T-helper 22 cell (primary cell): ENCODE results near the gene CLCNKB.
A peak's percentile ranks its signal among the peaks of the same experiment; 100 is the strongest.
"Not testable (repeated sequence)": the region's sequence is repeated elsewhere in the genome, so short reads cannot be mapped to it uniquely, and the experiment has no call there.

ENCODE experiments used
- DNase-seq: peaks from one replicate; pipeline ENCODE4 v3.0.0-alpha.2; 2020; ENCODE audit warnings: low read depth

CLCNKB gene

DNA sequence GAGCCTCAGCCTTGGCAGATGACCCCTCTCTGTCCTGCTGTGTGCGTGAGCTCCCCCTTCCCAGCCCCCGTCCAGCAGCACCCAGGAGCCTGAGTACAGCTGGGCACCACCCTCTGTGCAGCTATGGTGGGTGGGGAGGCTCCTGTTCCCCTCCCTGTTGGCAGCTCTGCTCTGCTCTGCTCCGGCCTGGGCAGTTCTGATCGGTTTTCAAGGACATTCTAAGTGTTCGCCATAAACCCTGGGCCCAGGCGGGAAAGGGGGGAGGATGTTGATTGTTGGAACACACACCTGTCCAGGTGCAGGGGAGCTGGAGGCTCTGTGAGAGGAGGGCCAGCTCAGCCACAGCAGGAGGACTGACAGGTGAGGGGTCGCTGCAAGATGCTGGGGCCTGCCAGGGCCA is at the start of gene CLCNKB:
Gene CLCNKB, plus strand, starts transcription at position 262 of the 400 bp plus-strand sequence. CDS start 711 bp downstream, outside the sequence.
- no peak for DNase-seq

DNA sequence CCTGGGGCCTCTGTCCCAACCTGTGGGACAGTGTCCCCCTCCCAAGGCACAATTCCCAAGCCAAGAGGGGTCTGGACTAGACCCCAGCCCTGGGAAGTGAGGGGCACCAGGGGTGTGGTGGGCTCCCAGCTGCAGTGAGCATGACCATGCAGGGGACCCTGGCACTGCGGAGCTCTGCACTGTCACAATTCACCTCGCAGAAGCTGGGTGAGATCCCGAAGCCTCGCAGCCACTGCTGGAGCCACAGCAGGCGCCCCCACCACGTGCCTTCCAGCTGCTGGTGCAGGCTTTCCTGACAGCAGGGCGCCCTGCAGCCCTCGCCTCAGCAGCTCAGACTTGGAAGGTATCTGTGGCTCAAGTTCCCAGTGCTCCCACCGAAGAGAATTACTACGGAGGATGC is 49.5 kb upstream of the CLCNKB start:
- DNase-seq: no peak

DNA sequence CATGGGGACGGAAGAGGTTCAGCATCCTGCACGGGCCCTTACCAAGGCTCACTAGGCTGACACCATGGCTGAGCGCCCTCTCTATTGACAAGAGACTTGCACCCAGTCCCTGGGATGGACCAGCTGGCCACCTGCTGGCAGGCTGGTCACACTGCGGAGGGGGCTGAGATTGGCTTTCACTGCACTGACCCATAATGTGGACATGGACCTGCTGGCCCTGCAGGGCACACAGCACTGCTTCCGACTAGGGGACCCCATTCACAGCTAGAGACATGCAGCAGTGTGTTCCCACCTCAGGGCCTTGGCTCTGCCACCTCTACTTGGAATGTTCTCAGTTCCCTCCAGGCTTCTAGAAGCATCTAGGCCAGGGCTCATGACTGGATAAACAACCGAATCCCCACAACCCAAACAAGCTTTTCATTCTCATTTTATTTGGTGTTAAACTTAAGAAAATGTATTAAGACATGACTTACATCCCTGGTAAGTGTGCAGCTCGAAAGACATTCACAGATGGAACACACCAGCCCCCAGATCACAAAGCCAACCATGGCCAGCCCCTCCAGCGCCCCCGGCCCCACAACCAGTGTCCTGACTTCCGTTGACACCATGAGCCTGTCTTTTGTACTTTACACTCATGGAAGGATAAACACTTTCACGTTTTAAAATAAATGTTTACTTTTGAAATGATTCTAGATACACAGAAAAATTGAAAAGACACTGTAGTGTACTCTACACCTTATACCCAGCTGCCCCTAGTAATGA is 48.8 kb upstream of the CLCNKB start:
- no peak for DNase-seq

GRCh38 chr1:15997076-15997585 is 46.5 kb upstream of the CLCNKB start:
- no peak for DNase-seq

GRCh38 chr1:15997637-15998280 is 45.8 kb upstream of the CLCNKB start:
- DNase-seq: no peak

GRCh38 chr1:15998929-15999328 is 44.7 kb upstream of the CLCNKB start:
- DNase-seq: no peak

- not testable (repeated sequence) for DNase-seq
These were observed 42.3 kb upstream of the CLCNKB start for GRCh38 chr1:16001274-16001673.

- no peak for DNase-seq
These were observed 38.0 kb upstream of the CLCNKB start for GRCh38 chr1:16005597-16005996.

DNA sequence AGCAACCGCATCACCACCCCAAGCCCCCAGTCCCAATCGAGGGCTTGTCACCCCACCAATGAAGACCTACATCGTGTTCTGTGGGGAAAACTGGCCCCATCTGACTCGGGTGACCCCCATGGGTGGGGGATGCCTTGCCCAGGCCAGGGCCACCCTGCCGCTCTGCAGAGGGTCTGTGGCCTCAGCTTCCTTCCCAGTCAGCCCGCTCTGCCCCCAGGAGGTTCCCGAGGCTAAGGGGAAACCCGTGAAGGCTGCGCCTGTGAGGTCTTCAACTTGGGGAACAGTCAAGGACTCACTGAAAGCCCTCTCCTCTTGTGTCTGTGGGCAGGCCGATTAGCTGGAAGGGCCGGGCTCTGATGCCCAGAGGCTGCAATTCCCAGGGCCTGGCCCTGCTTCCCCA is 37.6 kb upstream of the CLCNKB start:
- DNase-seq: no peak

GRCh38 chr1:16006552-16007485 is 36.8 kb upstream of the CLCNKB start:
- no peak for DNase-seq

GRCh38 chr1:16007671-16008341 is 35.8 kb upstream of the CLCNKB start:
- DNase-seq: no peak

DNA sequence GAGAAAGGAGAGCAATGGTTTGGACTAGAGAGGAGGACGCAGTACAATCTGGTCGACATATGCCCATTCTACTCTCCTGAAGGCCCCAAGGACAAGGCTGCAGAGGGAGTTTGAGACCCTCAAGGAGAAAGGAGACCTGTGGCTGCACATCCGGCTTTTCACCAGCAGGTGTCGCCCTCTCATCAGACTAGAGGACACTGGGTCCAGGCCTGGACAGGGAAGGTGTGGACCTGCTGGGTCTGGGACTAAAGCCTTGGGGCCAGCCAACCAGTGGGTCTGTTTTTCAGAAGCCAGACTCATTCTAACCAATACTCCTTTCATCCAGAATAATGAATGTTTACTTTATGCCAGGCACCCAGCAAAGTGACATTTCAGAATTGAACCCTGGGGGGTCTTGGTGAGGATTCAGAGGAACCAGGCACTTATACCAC is 34.5 kb upstream of the CLCNKB start:
- DNase-seq: peak; percentile 26

DNA sequence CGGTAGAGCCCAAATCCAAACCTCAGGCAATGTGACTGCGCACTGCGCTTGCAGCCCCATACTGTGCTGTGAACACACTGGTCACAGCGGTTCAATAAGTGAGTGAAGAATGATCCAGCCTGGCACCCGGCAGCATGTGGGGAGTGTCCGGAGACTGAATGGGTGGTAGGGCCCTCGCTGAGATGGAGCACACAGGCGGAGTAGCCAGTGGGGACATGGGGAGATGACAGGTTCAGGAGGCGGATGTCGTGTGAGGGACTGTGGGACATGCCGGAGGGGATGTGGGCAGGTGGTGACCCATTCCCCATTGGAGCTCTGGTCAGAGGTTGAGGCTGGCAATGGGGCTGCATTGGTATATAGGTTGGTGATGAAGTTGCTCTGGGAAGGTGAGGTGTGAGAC is 33.9 kb upstream of the CLCNKB start:
- DNase-seq: no peak

DNA sequence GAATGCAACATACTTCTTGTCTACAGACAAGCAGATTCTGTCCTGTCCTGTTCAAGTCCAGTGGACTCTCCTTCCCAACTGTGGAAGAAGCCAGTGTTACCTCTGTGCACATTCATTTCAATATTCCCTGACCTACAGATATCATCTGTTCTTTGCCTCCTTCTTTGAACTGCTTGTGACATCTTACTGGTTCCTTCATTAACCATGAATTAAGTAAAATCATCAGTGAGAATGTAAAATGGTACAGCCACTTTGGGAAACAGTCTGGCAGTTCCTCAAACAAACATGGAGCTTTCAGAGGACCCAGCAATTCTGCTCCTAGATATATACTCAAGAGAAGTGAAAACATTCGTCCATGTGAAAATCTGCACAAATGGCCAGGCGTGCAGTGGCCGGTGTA is 32.7 kb upstream of the CLCNKB start:
- no peak for DNase-seq

- no peak for DNase-seq
These were observed 31.5 kb upstream of the CLCNKB start for GRCh38 chr1:16011936-16012589.

- no peak for DNase-seq
These were observed 30.9 kb upstream of the CLCNKB start for GRCh38 chr1:16012590-16013219.

GRCh38 chr1:16013220-16013907 is 30.2 kb upstream of the CLCNKB start:
- no peak for DNase-seq

- no peak for DNase-seq
These were observed 29.7 kb upstream of the CLCNKB start for GRCh38 chr1:16013908-16014258.

DNA sequence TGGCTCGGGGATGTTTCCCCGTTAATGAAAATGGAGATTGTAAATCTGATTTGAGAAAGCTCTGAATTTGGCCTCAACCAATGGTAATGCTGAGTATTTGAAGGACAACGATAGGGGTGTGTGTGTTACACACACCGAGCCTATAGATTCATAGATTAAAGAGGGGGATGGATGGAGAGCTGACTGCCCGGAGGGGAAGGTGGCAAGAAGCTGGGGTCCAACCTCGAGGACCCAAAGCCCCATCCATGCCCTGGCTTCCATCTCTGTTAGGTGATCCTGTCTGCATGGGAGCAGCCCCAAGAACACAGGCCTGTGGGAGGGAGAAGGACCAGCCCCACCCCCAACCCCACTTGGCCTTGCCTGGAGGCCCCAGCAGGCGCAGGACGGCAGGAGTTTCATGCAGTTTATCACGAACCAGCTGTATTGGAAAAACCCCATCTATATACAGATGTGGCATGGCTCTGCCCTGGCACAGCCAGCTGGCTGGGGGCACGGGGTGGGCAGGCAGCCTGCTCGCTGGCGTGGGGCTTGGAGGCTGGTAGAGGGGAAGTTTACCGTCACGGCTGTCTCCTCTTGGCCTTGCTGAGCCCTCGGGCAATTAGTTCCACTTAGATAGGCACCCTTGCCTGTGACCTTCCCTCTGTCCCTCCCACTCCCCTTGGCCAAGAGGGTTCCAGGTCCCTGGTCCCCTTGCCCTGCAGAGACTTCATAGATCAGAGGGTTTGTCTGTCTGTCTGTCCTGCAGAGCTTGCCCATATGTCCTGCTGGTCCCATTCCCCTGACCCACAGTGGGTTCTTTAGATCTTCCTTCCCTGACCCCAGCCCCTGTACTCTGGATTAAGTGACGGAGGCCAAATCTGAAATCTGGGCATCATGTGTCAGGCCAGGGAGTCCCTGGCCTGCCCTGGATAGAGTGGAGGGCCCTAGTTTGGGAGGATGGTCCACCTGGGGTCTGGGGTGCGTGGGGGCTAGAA is 28.8 kb upstream of the CLCNKB start:
- DNase-seq: no peak
